ENCODE data around the gene SSX1.
"Not testable (repeated sequence)": the region's sequence is repeated elsewhere in the genome, so short reads cannot be mapped to it uniquely, and the experiment has no call there.

The SSX1 gene, protein sequence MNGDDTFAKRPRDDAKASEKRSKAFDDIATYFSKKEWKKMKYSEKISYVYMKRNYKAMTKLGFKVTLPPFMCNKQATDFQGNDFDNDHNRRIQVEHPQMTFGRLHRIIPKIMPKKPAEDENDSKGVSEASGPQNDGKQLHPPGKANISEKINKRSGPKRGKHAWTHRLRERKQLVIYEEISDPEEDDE

DNA sequence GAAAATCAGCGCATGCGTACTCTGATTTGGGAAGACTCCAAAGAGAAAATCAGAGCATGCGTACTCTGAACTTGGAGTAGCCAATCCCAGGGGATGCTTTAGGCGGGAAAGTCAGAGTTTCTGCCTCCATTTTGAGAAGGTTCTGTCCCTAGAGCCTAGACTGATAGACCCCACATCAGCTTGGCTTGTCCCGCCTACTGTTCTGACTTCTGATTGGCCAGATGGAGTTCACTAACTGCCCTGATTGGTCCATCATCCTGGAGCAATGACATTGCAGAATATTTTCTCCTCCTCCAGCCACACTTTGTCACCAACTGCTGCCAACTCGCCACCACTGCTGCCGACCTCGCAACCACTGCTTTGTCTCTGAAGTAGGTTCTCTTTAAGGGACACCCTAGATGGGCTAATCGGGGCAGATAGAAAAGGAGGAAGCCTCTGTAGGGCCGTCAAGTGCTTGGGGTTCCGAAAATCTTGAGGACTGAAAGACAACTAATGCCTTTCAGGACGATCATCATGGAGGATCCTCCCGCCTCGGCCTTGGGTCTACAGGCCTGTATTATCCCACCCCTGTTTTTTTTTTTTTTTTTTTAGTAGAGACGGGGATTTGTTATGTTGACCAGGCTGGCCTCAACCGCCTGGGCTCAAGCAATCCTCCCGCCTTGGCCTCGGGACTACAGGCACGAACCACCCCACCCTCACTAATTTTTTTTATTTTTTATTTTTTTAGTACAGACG, at the start of gene SSX1:
Gene SSX1, plus strand, starts transcription at position 331 of the 735 bp plus-strand sequence. CDS start 1,850 bp downstream, outside the sequence.
- not testable (repeated sequence) for DNase-seq

DNA sequence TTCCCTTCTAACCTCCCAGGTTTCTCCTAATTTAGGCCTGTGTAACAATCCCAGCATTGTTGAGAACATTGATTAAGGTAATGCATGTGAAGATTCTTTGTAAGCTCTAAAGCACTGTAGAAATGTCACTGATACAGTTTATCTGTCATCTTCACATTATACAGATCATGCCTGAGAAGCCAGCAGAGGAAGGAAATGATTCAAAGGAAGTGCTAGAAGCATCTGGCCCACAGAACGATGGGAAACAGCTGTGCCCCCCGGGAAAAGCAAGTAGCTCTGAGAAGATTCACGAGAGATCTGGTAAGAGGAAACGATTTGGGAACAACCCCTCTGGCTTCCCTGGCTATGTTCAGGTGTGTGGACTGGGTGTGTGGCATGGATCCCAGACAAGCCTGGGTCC, 40.9 kb upstream of the SSX1 start:
- not testable (repeated sequence) for DNase-seq

DNA sequence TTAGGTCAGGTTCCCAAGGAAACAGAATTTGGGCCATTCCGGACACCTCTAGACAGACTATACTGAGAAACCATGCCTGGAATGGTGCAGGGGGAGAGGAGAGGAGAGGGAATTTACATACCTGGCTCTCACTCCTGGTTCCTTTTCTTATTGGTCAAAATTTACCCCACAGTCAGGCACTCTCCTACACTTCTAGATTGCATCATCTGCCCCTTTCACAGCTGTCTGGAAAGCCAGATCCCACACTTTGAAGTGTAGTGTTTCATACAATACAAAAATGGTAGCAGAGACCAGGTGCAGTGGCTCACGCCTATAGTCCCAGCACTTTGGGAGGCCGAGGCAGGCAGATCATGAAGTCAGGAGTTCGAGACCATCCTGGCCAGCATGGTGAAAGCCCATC, 31.0 kb upstream of the SSX1 start:
- DNase-seq, result not testable (repeated sequence)

DNA sequence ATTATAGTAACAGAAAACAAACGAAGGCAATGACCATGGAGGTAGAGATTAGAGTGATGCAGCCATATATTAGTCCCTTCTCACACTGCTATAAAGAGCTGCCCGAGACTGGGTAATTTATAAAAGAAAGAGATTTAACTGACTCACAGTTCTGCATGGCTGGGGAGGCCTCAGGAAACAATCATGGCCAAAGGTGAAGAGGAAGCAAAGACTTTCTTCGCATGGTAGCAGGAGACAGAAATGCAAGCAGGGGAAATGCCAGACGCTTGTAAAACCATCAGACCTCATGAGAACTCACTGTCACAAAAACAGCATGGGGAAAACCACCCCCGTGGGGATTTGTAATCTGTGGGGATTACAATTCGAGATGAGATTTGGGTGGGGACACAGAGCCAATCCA, 2.2 kb upstream of the SSX1 start:
- DNase-seq, result not testable (repeated sequence)

DNA sequence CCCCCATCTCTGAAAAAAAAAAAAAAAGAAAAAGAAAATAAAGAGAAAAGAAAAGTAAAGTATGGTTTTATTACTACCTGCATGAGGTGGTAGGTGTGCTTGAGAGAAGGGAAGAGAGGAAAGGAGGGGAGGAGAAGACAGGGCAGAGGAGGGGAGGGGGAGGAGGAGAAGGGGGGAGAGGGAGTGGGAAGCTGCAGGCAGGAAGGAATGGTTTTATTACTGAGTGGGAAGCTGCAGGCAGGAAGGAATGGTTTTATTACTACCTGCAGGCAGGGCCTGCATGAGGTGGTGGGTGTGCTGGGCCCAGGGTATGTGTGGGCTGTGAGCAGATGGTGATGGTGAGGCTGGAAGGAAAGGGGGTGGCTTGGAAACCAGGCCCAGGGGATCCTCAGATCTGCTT, 19.2 kb downstream of the SSX1 start:
- not testable (repeated sequence) for DNase-seq

DNA sequence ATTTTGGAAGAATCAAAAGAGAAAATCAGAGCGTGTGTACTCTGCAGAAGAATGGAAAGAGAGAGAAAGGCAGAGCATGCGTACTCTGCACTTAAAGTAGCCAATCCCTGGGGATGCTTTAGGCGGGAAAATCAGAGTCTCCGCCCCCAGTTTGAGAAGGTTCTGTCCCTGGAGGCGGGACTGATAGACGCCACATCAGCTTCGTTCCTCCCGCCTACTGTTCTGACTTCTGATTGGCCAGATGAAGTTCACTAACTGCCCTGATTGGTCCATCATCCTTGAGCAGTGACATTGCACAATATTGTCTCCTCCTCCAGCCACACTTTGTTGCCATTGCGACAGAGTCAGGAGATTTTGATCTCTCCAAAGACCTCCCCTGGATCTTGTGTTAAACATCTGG, 23.8 kb downstream of the SSX1 start:
- no peak for DNase-seq

DNA sequence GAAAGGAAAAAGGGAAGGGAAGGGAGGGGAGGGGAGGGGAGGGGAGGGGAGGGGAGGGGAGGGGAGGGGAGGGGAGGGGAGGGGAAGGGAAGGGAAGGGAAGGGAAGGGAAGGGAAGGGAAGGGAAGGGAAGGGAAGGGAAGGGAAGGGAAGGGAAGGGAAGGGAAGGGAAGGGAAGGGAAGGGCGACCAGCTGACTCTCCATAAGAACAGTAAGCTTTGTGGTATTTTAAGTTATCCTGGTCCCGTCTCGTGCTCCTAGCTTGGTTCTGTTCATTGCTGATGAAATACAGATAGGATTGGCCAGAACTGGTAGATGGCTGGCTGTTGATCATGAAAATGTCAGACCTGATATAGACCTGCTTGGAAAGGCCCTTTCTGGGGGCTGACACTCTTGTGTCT, 25.5 kb downstream of the SSX1 start:
- DNase-seq, result not testable (repeated sequence)

DNA sequence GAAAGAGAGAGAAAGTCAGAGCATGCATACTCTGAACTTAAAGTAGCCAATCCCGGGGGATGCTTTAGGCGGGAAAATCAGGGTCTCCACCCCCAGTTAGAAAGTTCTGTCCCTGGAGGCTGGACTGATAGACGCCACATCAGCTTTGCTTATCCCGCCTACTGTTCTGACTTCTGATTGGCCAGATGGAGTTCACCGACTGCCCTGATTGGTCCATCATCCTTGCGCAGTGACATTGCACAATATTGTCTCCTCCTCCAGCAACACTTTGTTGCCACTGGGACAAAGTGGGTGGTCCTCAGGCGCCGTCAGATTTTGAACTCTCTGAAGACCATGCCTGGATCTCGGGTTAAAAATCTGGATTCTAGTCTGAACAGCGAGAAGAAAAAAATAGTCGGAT, 51.0 kb downstream of the SSX1 start:
- no peak for DNase-seq

DNA sequence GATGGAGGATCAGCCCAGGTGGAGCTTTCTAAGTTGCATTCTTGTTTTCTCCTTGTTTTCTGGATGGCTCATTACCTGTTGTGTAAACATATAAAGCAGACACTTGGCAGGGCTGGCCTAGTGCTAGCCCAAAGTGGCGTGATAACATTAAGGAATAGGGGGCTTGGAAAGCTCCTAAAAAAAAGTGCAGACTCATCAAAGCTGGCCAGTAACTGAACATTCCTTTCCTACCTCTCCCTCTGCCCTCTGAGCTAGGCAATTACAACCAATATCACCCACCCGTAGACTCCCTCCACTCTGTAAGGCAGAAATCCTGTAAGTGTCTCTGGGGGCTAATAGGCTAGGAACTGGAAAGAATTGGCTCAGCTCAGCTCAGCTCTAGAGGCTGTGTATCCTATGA, 58.8 kb downstream of the SSX1 start:
- not testable (repeated sequence) for DNase-seq
